Suppressor macrophage treated with lipopolysaccharide for 1 hour (primary cell): ENCODE results near the gene MBLAC2.

Source experiments
- DNase-seq, 3 donors: peaks; one replicate each; pipeline ENCODE4 v3.0.0-alpha.2; 2020 to 2022

MBLAC2 gene

DNA sequence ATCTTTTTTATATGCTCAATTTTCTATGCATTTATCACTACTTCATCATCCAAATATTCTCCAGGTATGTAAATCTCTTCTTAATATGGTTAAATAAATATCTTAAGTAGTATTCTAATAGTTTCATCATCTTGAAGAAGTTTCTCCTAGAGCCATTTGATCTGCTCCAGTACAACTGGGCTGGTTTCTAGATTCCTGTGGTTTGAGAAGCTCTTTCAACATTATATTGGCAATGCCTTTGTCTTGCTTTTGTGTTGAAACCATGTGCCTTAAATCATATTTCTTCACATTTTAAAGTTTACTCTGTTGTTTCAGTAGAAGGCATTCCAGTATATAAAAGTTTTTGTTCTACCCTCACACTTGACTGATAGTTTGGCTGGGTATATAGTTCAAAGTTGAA is 27.6 kb downstream of the MBLAC2 start:
- DNase-seq = no peak

DNA sequence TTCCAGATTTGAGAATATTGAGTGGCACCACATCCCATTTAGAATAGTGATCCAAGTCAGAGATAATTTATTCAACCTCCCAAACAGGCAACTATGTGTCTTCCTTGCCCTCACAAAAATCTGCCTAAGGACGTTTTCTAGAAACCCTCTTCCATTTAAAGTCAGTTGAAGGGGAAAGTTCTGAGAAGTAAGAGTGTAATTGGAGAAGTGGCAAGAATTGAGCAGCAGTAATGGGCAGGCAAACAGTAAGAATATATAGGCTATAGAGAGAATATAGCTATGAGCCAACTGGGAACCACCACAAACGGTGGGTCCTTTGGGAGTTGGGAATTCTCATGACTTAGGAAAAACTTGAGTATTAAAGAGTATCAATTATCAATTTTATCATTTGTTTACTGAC is 33.9 kb downstream of the MBLAC2 start:
- DNase-seq = no peak

DNA sequence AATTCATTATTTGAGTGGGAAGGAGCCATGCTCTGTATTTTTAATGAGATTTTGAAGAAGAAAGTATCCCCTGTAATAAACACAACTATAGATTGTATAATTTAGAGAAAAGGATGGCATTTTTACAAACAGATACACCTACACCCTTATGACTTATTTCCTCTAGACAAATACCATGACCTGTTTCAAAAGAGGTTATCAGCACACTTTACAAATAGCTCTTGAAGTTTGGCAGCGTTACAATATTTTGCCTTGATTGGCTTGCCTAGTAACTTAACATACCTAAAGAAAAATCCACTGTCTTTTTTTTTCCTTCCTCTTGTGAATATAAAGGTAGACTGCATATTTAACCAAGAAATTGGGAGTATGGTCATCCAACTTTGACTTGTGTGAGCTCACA is 36.5 kb downstream of the MBLAC2 start:
- no peak for DNase-seq

DNA sequence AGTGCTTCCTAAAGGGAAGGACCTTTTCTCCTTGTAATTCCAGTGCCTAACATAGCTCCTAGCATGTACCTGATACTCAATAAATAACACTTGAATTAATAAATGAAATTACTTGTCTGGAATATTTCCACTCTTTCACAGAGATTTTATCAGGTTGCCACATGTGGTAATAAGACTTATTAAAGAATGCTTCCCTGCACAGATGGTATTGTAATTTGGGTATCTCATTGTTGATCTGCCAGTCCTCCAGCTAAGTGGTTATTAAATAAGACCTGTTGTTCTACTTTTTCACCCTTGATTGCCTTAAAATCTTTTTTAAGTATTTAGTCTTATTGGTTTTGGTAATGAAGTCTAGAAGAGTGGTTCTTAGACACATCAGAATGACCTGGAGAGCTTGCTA is 36.9 kb downstream of the MBLAC2 start:
- no peak for DNase-seq

DNA sequence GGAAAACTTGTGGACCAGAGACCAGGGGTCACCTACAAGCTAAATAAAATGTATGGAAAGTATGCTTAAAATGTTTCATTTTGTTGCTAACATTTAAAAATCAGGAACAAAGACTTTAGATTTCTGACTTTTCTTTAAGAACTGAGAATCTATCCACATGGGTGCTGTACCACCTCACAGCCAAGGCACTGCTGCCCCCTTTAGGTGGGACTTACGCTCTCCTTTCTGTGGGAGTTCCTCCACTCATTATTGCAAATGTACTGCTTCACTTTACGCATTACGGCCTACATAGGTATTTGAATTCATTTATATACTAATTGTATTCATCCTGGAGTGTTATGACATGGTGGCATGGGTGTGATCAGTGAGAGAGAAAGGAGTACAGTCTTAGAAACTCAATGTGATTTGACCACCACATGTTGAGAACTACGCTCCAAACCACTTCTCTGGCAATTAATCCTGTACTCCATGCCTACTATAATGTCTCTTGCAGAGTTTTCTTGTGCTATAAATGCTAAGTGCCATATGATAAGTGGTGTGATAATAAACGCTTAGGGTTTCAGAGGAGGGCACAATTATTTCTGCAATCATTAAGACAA is 40.4 kb downstream of the MBLAC2 start:
- peak; percentile 33 to 54 (median 44) for DNase-seq

DNA sequence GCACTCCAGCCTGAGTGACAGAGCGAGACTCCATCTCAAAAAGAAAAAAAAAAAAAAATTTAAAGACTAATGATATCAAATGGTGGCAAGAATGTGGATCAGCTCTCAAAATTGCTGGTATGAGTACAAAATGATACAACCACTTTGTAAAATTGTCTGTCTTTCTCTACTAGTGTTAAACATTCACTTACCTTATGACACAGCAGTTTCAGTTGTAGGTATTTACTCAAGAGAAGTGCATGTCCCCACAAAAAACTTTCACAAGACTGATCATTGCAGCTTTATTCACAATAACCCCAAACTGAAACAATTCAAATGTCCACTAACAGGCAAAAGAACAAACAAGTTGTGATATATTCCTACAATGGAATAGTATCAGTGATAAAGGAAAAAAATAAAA is 50.3 kb downstream of the MBLAC2 start:
- no peak for DNase-seq

DNA sequence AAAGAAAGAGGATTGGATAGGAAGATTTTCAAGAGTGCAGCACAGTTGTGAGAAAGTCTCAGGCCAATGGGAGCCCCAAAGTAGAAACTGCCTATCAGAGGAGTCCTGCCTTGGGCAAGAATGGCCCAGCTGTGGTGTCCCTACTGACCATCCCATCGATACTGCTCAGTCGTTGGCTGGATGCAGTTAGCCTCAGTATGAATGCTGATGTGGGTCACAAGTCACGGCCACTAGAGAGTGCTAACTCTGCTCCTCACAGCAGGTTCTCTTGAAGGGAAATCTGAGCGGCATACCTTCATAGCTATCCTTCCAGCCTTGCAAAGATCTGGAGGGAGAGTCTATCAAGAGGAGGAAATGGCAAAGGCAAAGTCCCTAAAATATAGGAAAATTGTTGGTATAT is 53.4 kb downstream of the MBLAC2 start:
- no peak for DNase-seq

DNA sequence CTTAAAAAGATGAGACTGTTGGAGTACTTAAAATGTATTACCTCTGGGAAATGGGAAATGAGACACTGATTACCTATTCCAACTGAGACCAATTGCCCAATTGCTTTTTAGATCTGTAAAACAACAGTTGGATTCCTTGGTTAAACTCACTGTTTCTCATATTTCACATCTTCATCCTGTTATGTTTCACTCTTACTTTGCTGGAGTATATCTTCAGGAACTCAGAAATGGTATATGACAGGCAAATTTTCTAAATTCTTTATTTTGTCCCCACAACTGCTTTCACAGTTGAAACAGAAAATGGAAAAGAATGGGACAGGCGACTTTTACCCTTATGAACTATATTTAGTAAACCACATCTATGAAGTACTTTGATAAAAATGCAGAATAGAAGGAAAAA is 56.4 kb downstream of the MBLAC2 start:
- no peak for DNase-seq

DNA sequence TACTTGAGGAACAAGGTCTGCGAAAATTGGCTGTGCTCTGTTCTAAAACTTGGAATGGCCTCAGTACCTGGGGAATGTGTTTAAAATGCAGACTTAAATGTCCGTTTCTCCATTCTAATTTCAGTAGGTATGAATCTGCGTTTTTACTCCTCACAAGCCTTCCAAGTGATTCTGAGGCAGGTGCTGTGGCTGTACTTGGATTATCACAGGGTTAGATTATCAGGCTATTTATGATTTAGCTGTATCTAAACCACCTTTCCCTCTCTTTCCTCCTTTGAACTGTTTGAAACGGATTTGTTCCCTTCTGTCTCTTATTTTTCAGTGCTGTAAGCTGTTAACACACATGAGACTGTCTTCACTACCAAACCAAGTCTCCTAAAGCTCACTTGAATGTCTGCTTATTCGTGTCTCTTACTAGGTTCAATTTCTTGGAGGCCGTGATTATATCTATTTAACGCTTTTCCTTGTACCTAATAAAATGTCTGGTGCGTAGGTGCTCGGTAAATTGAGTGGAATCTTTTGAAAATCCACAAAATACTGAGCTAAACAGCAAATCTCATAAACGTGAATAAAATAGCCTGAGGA is 64.3 kb downstream of the MBLAC2 start:
- DNase-seq = peak in 1 of 3 donors; percentile 10

DNA sequence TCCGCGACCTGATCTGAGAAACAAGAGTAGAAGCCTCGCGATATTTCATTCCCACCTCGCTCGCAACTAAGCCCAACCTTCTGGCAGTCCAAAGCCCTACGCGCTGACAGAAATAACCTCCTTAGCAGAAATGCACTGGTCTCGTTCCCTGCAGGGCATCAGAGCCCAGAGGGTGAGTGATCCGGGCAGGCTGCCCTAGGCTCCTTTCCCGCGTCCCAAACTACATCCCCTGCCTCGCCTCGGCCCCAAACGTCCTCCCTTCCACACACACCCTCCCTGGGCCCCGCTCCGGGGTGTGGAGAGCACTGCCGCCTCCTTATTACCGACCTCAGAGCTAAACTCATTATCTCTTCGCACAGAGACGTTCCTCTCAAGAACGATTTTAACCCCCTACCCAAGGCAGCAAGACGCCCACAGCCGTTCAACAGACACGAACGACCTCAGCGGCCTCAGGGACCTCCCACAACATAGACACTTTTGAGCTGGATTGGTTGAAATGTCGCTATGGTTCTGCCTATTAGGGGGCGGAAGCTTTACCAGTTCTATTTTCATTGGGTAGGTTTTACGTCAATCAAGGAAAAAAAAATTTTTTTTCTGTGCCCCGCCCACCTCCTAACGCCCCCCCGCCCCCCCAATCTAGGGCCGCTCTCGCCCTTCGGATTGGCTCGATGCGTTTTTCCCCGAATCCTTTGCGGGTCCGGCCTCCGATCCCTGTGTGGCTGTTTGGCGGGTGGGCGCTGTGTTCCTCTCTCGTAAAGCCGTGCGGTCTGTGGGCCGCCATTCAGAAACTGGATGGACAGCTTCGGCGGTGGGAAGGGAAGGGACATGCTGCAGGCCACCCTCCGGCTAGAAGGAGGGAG is 65.0 kb downstream of the MBLAC2 start, which contains the start of gene CETN3:
TSS of gene CETN3 (minus strand) at position 439 of the 860 bp plus-strand sequence. CDS start at position 344, 95 bp downstream.
- DNase-seq = peak; percentile 96 to 98 (median 97)

DNA sequence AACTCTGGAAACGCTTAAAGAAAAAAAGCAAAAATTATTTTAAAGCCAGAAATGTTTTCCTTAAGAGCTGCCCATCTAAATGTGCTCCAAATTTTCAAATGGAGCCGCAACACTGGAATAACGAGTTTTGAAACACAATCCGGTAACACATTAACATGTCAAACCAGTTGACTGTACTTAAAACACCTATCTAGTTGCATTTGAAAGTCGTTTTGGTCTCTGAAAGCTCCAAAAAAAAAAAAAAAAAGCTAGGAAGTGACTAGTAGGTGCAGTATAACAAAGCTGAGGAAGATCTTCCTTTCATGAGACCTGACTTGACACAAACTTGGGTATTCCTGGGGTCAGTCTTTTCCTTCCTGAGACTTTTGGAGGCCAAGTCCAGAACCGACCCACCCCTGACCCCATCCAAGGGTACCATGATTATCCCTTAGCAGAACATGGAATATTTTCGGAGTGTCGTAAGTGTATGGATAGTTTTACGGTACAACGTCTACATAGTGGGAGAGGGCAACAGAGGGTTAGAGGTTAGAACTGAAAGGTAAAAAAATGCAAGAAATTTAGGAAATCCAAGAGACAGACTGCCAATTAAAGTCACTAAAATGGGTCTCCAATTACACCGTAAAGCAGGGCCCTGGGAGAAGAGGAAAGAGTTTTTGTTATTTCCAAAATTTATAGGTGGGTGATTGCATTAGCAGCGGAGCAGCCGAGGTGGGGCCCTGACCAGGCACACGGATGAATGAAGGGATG is 65.8 kb downstream of the MBLAC2 start:
- no peak for DNase-seq
